AG08395 (cell line): ENCODE results near the gene TNFRSF21.
"Not testable (repeated sequence)": the region's sequence is repeated elsewhere in the genome, so short reads cannot be mapped to it uniquely, and the experiment has no call there.

Experiments
- DNase-seq: peaks from one replicate; pipeline ENCODE4 v3.0.0; 2012; ENCODE audit warnings: mixed read lengths, low spot score

The TNFRSF21 gene

DNA sequence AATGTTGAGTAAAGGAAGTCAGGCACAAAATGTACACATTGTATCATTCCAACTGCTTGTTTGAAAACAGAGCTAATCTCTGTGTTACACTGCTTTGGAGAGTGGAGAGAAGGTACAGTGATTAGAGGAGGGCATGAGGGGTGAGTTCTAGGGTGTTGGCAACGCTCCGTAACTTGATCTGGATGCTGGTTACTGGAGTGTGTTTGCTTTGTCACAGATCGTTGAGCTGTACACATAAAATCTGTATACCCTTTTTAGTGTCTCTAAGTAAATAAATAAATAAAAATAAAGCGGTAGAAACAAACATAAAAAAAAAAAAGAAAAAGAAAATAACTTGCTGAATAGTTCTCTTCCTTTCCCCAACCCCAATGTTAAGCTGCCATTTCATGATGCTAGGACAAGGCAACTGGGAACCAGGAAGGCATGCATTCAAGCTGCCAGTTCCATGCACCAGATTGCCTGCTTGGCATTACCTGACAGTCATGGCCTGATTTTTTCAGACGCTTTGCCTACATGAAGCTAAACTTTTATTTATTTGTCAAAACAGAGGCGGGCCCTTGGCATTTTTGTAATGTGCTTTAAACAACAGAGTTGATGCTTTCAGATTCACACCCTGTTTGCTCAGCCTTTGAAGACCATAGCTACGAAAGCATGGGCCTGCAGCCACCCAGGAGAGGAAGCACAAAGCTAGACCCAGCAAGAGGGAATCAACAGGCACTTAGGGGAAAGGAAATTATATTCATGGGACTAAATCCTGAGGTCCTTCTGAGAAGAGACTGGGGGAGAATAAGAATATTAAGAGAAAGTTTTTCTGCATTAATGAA, 21.2 kb downstream of the TNFRSF21 start:
- no peak for DNase-seq

DNA sequence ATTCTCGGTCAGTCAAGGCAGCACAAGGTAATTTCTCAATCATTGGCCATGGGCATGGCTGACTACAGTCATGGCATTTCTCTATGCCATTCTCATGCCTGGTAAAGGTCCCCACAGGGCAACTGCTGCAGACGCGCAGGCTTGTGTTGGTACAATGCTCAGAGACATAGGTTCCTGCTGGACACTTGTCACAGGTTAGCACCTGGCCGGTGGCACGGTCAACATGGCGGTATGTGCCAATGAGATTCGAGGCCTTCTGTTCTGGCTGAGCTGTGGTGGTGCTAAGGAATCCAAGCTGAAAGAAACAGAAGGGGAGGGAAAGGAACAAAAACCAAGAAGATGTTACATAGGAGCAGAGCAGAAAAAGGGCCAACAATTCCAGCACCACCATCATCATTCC, 23.4 kb downstream of the TNFRSF21 start:
- DNase-seq: no peak

DNA sequence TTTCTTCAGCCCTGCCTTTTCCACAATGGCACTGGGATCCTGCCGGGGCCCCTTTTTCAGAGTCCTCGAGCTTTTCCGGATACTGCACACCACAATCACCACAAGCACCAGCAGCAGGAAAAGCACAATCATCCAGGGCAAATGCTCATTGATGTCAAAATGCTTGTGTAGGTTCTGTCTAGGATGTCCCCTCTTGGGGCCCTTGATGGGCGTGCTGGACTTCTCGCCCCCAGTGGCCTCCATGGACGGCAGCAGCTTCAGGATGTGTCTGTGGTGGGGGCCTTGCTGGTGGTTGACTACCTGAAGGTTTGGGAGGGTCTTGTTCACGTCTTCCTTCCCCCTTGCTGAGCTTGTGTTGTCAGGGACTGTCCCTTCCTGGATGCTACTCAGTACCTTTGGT, 25.7 kb downstream of the TNFRSF21 start:
- DNase-seq: no peak

DNA sequence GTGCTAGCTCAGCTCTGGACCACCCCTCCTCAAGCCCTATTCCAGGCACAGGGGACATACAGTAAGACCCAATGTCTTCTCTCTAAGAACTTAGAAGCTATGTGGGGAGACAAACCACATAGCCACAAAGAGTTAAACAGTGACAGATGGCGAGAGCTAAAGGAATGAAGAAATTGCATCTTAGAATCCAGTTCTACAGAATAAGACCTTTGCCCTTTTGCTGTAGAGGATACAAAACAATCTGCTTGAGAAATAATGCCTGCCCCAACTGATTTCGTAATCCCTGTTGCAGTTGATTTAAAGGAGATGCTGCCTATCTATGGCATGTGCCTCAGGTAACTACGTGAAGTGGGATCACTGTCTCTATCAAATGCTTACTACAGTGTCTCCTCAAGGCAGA, 31.2 kb downstream of the TNFRSF21 start:
- DNase-seq: no peak

DNA sequence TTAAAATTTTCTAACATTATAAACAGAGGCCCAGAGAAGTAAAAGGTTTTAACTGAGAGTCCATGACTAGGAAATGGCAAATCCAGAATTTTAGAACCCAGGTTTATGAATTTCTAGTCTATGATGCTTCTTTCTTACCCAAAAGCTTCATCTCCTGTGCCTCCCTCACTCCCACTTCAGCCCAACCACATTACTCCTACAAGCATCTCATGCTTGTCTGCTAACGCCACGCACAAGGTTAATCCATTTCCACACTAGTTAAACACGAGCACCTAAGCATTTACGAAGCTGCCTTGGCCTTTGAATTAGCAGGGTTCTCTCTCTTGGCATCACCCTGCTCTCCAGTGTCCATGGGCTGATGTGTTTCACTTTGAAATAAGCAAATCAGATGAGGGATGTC, 32.0 kb downstream of the TNFRSF21 start:
- no peak for DNase-seq

DNA sequence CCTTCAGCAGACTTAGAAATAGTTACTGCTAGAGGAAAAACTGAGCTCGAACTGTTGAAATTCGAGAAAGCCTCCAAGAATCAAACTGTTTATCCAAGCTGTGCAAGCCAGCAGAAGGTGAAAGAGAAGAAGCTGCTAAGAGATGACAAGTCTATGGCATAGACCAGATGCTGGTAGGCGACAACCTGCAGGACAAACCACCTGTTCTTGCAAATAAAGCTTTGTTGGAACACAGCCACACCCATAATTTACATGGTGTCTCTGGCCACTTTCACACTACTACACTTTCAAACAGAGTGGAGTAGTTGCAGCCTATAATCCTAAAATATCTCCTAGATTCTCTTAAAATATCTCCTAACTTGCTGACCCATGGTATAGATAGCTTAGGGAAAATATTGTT, 33.3 kb downstream of the TNFRSF21 start:
- no peak for DNase-seq

DNA sequence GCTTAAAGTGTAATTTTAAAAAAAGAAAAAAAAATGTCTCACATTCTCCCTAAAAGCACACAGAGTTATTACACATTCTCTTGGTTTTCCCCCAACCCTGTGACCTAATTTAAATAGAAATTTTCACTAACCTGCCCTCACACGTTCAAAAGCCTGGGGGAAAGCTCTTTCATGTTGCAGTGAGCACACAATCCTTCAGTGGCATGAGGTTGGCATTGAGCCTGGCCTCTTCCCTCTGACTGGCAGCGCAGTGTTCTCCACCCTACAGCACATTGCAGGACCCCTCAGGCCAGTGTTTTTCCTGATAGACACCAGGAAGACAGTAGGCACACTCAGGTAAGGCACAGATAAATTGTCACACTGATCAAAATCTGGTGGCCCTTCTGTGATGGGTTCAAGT, 34.1 kb downstream of the TNFRSF21 start:
- DNase-seq: no peak

DNA sequence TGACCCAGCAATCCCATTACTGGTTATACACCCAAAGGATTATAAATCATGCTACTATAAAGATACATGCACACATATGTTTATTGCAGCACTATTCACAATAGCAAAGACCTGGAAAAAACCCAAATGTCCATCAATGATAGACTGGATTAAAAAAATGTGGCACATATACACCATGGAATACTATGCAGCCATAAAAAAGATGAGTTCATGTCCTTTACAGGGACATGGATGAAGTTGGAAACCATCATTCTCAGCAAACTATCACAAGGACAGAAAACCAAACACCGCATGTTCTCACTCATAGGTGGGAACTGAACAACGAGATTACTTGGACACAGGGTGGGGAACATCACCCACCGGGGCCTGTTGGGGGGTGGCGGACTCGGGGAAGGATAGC, 34.6 kb downstream of the TNFRSF21 start:
- not testable (repeated sequence) for DNase-seq

DNA sequence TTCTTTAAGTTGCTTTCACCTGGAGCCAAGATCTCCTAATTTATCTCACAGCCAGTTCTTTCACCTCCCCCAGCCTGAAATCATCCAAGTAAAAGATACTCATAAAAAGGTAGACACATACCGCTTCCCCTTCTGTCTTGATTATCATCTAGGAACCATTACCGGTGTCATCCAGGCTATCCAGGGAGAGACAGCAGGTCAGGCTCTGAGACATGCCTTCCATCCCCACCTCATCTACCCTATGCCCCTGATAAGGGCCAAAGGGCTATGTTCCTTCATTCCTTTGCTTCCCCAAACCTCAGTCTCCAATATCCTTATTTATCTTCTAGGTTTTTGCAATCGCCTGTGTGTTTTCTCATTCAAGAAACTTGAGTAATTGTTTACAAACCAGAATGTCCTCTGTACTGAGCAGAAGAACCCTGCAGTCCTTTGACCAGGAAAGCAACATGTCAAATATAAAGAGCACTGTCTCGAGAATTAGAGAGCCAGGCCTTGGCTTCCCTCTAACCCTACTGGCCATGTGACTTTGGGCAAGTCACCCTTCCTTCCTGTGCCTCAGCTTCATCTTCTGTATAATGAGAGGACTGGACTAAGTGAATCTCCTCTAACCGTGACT, 41.0 kb downstream of the TNFRSF21 start:
- DNase-seq: no peak

DNA sequence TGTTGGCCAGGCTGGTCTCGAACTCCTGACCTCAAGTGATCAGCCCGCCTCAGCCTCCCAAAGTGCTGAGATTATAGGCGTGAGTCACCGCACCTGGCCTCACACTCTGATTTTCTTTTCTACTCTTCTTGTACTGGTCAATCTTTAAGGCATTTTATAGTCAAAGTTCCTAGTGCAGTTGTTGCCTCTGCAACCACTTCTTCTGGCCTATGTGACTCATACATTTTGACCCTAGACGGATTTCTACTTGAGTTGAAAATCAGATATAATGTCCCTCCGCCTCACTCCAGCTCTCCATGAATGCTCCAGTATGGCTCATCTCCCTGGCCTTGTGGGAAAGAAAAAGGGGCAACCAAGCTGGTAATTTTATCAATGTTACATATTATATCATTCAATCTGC, 42.4 kb downstream of the TNFRSF21 start:
- no peak for DNase-seq

DNA sequence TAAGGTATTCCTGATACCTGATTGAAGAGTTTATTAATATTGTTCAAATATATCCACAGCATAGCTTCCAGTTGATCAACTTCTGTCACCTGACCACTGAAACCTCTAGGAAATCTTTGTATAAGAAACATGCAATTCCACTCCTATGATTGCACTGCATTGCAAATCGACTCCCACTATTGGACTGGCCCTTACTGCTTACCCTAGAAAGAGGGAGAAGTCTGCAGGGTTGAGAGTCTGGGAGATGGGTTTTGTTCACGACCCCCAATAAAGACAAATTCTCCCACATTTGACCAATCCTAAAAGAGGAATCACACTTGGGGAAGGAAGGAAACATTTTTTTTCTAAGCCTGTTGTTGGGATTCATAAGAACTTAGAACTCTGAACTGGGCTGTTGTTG, 43.7 kb downstream of the TNFRSF21 start:
- DNase-seq: no peak

DNA sequence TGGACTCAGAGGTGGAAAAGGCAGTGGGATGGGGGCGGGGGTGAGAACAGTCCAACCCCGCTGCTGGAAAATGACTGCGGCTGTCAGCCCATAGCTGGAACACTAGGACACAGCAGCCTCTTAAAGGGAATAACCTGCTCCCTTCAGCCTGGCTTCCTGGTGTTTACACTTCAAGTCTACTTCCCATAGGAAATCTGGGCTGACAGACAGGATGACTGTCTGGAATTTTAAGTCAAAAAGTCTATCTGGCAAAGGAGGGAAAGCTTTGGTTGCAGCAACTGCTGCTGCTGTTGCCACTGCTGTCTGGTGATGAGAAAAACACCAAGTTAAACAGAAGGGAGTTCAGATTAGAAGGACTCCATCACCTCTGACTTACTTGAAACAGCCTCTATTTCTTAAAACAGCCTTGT, 44.9 kb downstream of the TNFRSF21 start:
- no peak for DNase-seq

DNA sequence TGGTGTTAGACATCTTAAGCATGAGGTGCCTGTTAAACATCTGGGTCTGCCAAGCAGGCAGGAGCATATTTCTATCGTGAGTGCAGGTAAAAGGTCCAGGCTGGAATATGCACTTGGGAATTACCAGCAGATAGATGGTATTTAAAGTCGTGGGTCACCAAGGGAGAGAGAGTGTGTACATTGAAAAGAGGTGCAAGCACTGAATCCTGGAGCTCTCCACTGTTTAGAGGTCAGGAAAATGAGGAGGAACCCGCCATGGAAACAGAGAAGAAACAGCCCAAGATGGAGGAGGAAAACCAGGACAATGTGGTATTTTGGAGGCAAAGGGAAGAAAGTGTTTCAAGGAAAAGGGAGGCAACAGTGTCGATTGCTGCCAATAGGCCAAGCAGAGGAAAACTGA, 46.4 kb downstream of the TNFRSF21 start:
- no peak for DNase-seq

DNA sequence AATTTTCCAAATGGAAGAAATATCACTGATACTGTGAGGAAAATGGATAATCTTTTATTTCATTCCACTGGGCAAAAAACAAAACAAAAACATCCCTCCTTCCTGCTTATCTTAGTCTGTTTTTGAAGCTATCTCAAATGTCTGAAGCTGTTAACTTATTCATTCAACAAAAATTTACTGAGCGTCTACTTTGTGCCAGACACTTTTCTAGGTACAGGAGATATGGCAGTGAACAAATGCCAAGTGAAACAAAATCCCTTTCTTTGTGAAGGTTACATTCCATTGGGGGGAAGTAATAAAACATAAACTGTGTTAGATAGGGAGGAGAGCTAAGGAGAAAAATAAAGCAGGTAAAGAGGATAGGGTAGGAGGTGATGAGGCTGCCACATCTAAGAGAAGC, 47.5 kb downstream of the TNFRSF21 start:
- DNase-seq: no peak

DNA sequence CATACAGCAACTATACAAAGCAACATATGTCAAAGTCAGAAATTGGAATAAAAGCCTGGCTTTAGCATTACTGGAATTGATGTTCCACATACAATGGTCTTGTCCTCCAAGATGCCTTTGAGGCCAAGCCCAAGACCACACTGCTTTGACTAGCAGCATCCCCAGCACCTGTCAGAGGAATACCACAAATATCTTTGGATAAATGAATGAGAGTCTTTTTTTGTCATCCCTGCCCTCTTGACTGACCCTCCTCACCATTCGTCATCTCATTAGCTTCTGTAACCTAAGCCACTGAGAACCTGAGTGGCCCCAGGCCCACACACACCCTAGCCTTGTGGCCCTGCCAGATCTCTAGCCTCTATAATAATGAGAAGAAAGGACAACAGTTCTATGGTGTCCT, 48.5 kb downstream of the TNFRSF21 start:
- DNase-seq: no peak

DNA sequence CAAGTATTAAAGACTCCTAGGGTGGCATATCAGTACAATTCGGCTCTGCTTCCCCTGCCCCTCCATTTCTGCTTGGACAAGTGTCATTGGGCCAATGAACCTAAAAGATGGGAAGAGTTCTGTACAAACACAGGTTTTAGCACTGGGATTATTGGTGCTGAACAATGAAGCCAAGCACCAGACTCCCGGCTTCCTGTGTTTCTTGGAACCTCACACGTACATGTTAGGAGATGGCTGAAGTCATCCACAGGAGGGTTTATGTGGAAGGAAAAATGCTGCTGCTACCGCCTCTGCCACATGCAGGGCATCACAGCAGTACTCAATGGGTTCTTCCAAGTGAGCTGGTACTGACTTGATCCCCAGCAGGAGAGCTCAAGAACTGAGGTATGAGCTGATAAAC, 49.7 kb downstream of the TNFRSF21 start:
- no peak for DNase-seq

DNA sequence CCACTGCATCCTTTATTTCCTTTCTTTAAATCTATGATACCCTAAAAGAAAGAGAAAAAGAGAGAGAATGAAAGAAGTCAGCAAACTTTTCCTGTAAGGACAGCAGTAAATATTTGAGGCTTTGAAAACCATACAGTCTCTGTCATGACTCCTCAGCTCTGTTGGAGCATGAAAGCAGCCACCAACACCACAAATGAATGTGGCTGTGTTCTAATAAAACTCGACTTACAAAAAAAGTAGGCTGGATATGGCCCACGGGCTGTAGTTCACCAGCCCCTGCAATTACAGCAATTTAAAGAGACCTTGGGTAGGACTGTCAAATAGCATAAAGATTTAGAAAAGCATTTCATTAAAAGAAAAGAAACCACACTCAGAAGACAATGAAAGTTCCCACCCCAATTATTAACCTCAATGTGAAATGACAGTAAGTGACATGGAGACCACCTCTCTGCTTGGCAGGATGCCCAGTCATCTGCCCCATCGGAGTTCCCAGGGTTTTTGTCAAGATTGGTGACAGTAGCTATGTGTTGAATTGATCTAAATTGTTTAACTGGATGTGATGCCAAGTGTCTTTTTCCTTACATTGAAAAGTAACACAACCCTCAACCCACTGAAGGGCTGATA, 50.9 kb downstream of the TNFRSF21 start:
- DNase-seq: no peak

DNA sequence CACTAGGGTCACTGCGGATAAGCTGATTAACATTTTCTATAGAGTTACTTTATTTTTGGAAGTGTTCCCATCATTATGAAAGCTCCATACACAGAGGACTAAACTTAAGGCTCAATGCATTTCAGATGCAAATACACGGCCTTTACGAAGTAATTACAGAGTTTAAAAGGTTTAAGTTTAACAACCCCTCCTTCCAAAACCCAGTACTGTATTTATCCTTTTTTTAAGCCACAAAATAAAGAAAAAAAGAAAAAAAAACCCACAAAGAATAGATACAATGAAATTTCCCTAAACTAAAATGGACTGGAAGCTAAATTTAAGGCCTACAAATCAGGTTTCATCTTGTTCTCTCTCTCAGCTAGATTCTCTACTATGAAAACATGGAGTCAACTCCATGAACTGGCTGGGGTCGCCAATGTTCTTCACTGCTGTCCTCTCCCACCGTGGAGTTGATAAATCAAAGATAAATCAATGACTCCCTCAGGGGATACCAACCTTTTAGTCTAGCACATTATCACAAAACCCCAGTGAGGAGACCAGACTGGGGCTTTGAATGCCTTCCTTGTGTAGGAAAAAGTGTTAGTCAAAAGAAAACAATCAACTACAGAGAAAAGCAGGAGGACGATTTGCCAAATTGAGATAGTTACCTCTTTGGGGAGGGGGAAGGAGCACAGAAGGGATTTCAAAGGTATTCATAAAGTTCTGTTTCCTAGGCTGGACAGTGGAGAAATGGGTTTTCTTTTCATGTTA, 52.5 kb downstream of the TNFRSF21 start:
- DNase-seq: no peak

DNA sequence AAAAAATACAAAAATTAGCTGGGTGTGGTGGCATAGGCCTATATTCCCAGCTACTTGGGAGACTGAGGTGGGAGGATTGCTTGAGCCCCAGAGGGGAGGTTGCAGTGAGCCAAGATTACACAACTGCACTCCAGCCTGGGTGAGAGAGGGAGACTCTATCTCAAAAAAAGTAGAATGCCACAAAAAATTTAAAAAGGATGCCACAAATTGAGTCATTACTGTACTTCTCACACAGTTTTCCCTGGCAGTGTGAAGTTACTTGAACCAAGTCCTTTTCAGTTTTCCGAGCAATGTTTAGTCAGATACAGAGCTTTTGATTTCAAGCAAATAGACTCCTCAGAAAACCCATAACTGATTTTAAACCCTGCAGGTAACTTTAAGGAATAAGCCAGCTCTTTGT, 53.3 kb downstream of the TNFRSF21 start:
- no peak for DNase-seq

DNA sequence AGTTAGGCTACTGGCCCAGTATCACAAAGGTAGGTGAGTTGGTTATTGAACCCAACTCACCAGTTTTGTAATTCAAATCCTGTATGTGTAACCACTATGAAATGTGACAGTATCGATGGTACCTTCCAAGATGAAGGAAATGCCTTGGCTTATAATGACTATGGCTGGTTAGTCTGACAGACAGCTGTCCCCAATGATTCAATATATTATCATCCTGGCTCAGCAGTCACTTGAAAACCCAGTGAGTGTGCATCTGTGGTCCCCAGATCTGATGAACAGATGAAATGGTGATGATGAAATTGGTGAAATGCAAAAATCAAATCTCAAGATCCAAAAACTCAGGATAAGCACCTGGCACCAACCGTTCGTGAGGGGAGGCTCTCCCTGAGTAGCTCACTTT, 54.8 kb downstream of the TNFRSF21 start:
- no peak for DNase-seq

DNA sequence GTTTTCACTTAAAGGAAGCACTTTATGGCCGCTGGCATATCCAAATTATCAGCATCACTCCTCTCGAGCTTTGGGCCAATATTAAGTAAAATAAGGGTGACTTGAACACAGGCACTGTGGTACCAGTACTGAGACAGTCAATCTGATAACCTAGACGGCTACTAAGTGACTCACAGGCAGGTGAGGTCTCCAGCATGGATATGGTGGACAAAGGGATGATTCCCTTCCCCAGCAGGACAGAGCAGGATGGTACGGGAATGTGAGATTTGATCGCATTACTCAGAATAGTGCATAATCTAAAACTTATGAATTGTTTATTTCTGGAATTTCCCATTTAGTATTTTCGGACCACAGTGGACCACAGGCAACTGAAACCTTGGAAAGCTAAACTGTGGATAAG, 55.7 kb downstream of the TNFRSF21 start:
- no peak for DNase-seq

DNA sequence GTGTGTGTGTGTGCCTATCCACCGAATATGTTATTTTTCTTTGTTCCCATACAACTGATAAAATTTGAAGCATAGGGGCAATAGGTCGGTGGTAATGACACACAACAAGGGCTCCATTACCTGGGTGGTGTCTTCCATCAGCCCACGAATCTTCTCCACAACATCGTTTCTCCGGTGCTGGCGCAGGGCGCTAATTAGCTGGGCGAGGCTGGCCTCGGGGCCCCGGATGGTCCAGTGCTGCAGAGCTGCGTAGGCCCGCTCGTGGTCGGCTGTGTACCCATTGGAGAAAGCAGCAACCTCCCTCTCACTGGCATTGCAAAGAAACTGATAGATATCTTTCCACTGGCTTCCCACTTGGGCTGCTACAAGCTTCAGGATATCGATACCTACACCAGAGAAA, 56.6 kb downstream of the TNFRSF21 start:
- DNase-seq: no peak

DNA sequence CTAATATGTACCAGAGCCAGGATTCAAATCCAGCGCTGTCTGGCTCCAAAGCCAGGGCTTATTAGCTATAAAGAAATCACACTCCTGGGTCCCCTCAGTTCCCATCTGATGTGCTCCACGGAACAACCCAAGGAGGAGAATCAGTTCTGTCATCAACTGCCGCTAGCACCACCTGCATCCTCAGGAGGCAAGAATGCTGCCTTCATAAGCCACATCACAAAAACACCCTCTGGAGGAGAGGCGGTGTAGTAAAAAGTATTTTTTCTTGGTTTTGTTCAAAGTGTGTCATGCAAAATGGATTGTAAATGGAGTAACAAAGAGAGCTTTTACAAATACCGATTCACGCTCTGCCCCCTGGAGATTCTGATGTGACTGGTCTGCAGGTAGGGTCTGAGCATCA, 57.1 kb downstream of the TNFRSF21 start:
- DNase-seq: no peak
